HepG2 (cell line): ENCODE data around the gene GMFB. TPM values are rescaled to one million over a fixed set of nuclear protein-coding genes. Genes with fewer than 3 reads are reported as not detected.

Source experiments
- ATAC-seq: fragments of 200-7000 bp; cut with Tn5 transposase; 3 replicates; pipeline ENCODE4 v1.9.1; 2020; ENCODE audit warnings: mild to moderate bottlenecking, moderate library complexity
- BruUV-seq: library from RNA; stranded (reverse); fragments of 400-500 nt; replicated peaks from 2 replicates; lab custom pipeline; 2021; lab: Mats Ljungman, UMichigan
- CTCF ChIA-PET: fragments of 300-600 bp; formaldehyde crosslinking; extraction: SDS; loops from one replicate; lab custom pipeline; 2021; ENCODE audit warnings: low total read pairs, inconsistent platforms, low intra/inter-chr PET ratio; lab: Yijun Ruan, JAX
- POLR2A ChIA-PET: fragments of 350-600 bp; sonication (Branson Sonifier 250); formaldehyde crosslinking; loops from one replicate; lab custom pipeline; 2020; ENCODE audit warnings: antibody characterized with exemption, inconsistent platforms; lab: Yijun Ruan, JAX
- DNase-seq: peaks from one replicate; pipeline ENCODE4 v3.0.0-alpha.2; 2015; ENCODE audit warnings: low spot score
- FAIRE-seq: peaks from 3 replicates; lab custom pipeline; 2011; peaks lifted over from hg19 to GRCh38; lab: Jason Lieb, UNC
- H2AFZ ChIP-seq: one replicate; pipeline ENCODE4 v1.6.1; 2011; ENCODE audit warnings: low read length, inconsistent platforms
- H3K27ac ChIP-seq: fragments of 300-600 bp; 3 replicates; pipeline ENCODE4 v1.8.0; 2011; ENCODE audit warnings: mixed run types, mild to moderate bottlenecking, mixed read lengths, low read length, inconsistent platforms; ENCODE audit not compliant: insufficient read depth; ENCODE audit errors: extremely low read length
- H3K27me3 ChIP-seq, 2 experiments: fragments of 200-600 bp in 1 of 2; 2 replicates in 1 of 2; 3 replicates in 1 of 2; pipeline versions ENCODE4 v1.6.0 to v1.8.0; 2011; ENCODE audit warnings: low read length in 2 of 2, mild to moderate bottlenecking in 2 of 2, moderate library complexity in 2 of 2, inconsistent platforms in 1 of 2; ENCODE audit not compliant: insufficient read depth in 2 of 2, control insufficient read depth in 1 of 2
- H3K36me3 ChIP-seq, 2 experiments: fragments of 200-600 bp in 1 of 2; replicated peaks in 1 of 2; 2 replicates in 1 of 2; 3 replicates in 1 of 2; pipeline versions ENCODE4 v1.5.1 to v1.8.0; 2011; ENCODE audit warnings: low read length in 2 of 2, inconsistent platforms in 1 of 2; ENCODE audit not compliant: insufficient read depth in 2 of 2, control insufficient read depth in 1 of 2
- H3K4me1 ChIP-seq: 2 replicates; pipeline ENCODE4 v1.5.1; 2012; ENCODE audit warnings: low read length, inconsistent platforms; ENCODE audit not compliant: insufficient read depth
- H3K4me2 ChIP-seq: 2 replicates; pipeline ENCODE4 v1.6.0; 2011; ENCODE audit warnings: low read depth, low read length, inconsistent platforms
- H3K4me3 ChIP-seq, 3 experiments: fragments of 200-600 bp in 1 of 3; sonication (generic), shearing (Covaris generic) in 1 of 3; replicated peaks in 1 of 3; 2 replicates each; pipeline ENCODE4 v1.5.1; 2011 to 2016; ENCODE audit warnings: low read length in 3 of 3, inconsistent platforms in 2 of 3, low read depth in 2 of 3, mild to moderate bottlenecking in 2 of 3, control low read depth in 1 of 3, mixed read lengths in 1 of 3; ENCODE audit not compliant: insufficient read depth in 1 of 3
- H3K79me2 ChIP-seq: one replicate; pipeline ENCODE4 v1.6.1; 2011; ENCODE audit warnings: low read length, inconsistent platforms; ENCODE audit not compliant: insufficient read depth
- H3K9ac ChIP-seq: 2 replicates; pipeline ENCODE4 v1.6.0; 2011; ENCODE audit warnings: mild to moderate bottlenecking, low read depth, low read length, inconsistent platforms; ENCODE audit not compliant: insufficient read depth
- H3K9me3 ChIP-seq: 2 replicates; pipeline ENCODE4 v1.5.1; 2012; ENCODE audit warnings: mild to moderate bottlenecking, low read length
- H4K20me1 ChIP-seq: 2 replicates; pipeline ENCODE4 v1.6.0; 2011; ENCODE audit warnings: inconsistent platforms, mild to moderate bottlenecking, low read length, moderate library complexity; ENCODE audit not compliant: insufficient read depth
- BHLHE40 ChIP-seq: IDR thresholded peaks from 2 replicates; pipeline ENCODE4 v1.6.1; 2011; ENCODE audit warnings: low read length, improper control_type of control experiment
- HOXD1 ChIP-seq: sonication (generic); formaldehyde crosslinking; IDR thresholded peaks from 2 replicates; pipeline ENCODE4 v1.5.0; 2020; ENCODE audit warnings: missing genetic modification reagents
- MLXIP ChIP-seq: sonication (generic); formaldehyde crosslinking; IDR thresholded peaks from 2 replicates; pipeline ENCODE4 v1.9.0; 2021; ENCODE audit warnings: missing genetic modification reagents, borderline replicate concordance
- MTA1 ChIP-seq: sonication (generic); formaldehyde crosslinking; IDR thresholded peaks from 2 replicates; pipeline ENCODE4 v1.4.0; 2020; ENCODE audit warnings: missing genetic modification reagents, mild to moderate bottlenecking, borderline replicate concordance
- NCOA5 ChIP-seq: sonication (generic); formaldehyde crosslinking; IDR thresholded peaks from 2 replicates; pipeline ENCODE4 v1.4.0; 2020; ENCODE audit warnings: missing genetic modification reagents
- ZNF34 ChIP-seq: sonication (generic); formaldehyde crosslinking; IDR thresholded peaks from 2 replicates; pipeline ENCODE4 v1.4.0; 2020; ENCODE audit warnings: mild to moderate bottlenecking, missing genetic modification reagents, borderline replicate concordance
- ZNF557 ChIP-seq: sonication (generic); formaldehyde crosslinking; IDR thresholded peaks from 2 replicates; pipeline ENCODE4 v1.4.0; 2020; ENCODE audit warnings: missing genetic modification reagents
- ZNF720 ChIP-seq: sonication (generic); formaldehyde crosslinking; IDR thresholded peaks from 2 replicates; pipeline ENCODE4 v1.4.0; 2020; ENCODE audit warnings: missing genetic modification reagents
- ZNF737 ChIP-seq: sonication (generic); formaldehyde crosslinking; IDR thresholded peaks from 2 replicates; pipeline ENCODE4 v1.5.0; 2020; ENCODE audit warnings: missing genetic modification reagents, mild to moderate bottlenecking, borderline replicate concordance
- ZNF775 ChIP-seq: sonication (generic); formaldehyde crosslinking; IDR thresholded peaks from 2 replicates; pipeline ENCODE4 v1.4.0; 2020; ENCODE audit warnings: missing genetic modification reagents, mild to moderate bottlenecking, moderate library complexity, borderline replicate concordance
- ZNF816 ChIP-seq: sonication (generic); formaldehyde crosslinking; IDR thresholded peaks from 2 replicates; pipeline ENCODE4 v1.8.0; 2022; ENCODE audit warnings: missing genetic modification reagents, mild to moderate bottlenecking, borderline replicate concordance
- in situ Hi-C: cut with HindIII; loops from 2 replicates; pipeline ENCODE4 v1.10.0; 2017; ENCODE audit warnings: low pct_unique_long_range_greater_than_20kb; ENCODE audit not compliant: extremely low pct_ligation_motif_present
- intact Hi-C: fragments of 100-400 bp; cut with micrococcal nuclease; formaldehyde crosslinking; loops from one replicate; pipeline ENCODE4 v1.10.0; 2022; ENCODE audit not compliant: unreplicated experiment
- polyA plus RNA-seq, 8 experiments: library from polyadenylated mRNA; depleted of rRNA in 3 of 8; stranded (reverse) in 7 of 8; unstranded in 1 of 8; fragments of >200 nt; fragmentation: Illumina TruSeq in 4 of 8; extraction: Trizol in 4 of 8; gene quantifications; 2 replicates each; pipeline versions ENCODE4 v1.2.1 to v1.2.3, GENCODE V29; 2011 to 2016; ENCODE audit warnings: low read depth in 4 of 8, missing spikeins in 1 of 8, mixed read lengths in 1 of 8; ENCODE audit not compliant: insufficient read depth in 1 of 8
- total RNA-seq, 5 experiments: library from RNA; depleted of rRNA; stranded (reverse); fragments of >200 nt; fragmentation: Illumina TruSeq; extraction: Trizol; gene quantifications; 2 replicates each; pipeline ENCODE4 v1.2.3, GENCODE V29; 2016; ENCODE audit warnings: low read depth in 1 of 5
- TF ChIP-seq, protein P1 (sequence below): sonication (generic); formaldehyde crosslinking; IDR thresholded peaks from 2 replicates; pipeline ENCODE4 v1.8.0; 2022; ENCODE audit warnings: missing genetic modification reagents, mild to moderate bottlenecking, inconsistent platforms, borderline replicate concordance
- TF ChIP-seq, protein P2 (sequence below): sonication (generic); formaldehyde crosslinking; IDR thresholded peaks from 2 replicates; pipeline ENCODE4 v1.5.1; 2020; ENCODE audit warnings: mild to moderate bottlenecking, missing genetic modification reagents
- TF ChIP-seq, protein P3 (sequence below): sonication (generic); formaldehyde crosslinking; IDR thresholded peaks from 2 replicates; pipeline ENCODE4 v1.4.0; 2020; ENCODE audit warnings: missing genetic modification reagents, borderline replicate concordance

Gene GMFB
- total and polyA plus RNA-seq, 2 of the 13 experiments (the other 11 are each of a cell fraction or from before 2014, with no cell fraction given): 17.3 to 68.2 TPM

- TF ChIP-seq MLXIP (CRISPR knock-in tag): no peak
- no peak for TF ChIP-seq ZNF816 (CRISPR knock-in tag)
- TF ChIP-seq ZNF557 (CRISPR knock-in tag): no peak
- no peak for TF ChIP-seq ZNF720
- no peak for TF ChIP-seq BHLHE40
These were observed 18.1 kb downstream of the GMFB start (continued) for GRCh38 chr14:54470701-54471100.

DNA sequence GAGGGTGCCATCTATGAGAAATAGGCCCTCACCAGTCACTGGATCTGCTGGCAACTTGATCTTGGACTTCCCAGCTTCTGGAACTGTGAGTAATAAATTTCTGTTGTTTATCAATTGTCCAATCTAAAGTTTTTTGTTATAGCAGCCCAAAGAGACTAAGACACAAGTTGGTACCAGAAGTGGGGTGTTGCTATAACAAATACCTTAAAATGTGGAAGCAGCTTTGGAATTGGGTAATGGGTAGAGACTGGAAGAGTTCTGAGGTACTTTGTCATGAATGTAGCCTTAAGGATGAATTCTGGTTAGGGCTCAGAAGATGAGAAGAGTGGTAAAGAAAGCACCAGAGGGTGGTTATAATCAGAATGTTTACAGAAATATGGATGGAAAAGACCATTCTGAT, 21.5 kb downstream of the GMFB start:
- peaks cover 12% of the 10 kb centered on the region for H3K9me3 ChIP-seq
- H3K9ac ChIP-seq: no peak overlapping the region
- CTCF ChIA-PET: no interaction called here
- POLR2A ChIA-PET: no interaction called here
- H4K20me1 ChIP-seq: no peaks in the 10 kb centered on the region
- no peak overlapping the region for H3K4me3 ChIP-seq
- no peaks in the 10 kb centered on the region for H3K79me2 ChIP-seq
- no peak overlapping the region for H3K4me2 ChIP-seq
- intact Hi-C loops: no loop called here
- FAIRE-seq (no peak), DNase-seq (no peak), ATAC-seq (no peak)
- peaks cover 21% of the 10 kb centered on the region; the same call in 1 of the 2 replicates for H3K4me1 ChIP-seq
- H3K27me3 ChIP-seq: no peaks in the 10 kb centered on the region
- no peak overlapping the region for H3K27ac ChIP-seq
- no TSS peak for BruUV-seq
- in situ Hi-C loops: no loop called here
- no peak overlapping the region for H2AFZ ChIP-seq
- TF ChIP-seq, protein P1, sequence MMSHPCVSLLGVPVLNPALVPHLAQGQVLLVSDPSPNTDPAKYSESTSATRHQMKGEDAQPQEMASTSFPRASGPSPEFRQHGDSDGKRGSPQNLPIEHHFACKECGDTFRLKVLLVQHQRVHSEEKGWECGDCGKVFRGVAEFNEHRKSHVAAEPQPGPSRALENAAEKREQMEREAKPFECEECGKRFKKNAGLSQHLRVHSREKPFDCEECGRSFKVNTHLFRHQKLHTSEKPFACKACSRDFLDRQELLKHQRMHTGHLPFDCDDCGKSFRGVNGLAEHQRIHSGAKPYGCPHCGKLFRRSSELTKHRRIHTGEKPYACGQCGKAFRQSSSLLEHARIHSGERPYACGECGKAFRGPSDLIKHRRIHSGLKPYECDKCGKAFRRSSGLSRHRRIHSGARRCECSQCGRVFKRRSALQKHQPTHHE (CRISPR knock-in tag): no peak
- TF ChIP-seq, protein P2, sequence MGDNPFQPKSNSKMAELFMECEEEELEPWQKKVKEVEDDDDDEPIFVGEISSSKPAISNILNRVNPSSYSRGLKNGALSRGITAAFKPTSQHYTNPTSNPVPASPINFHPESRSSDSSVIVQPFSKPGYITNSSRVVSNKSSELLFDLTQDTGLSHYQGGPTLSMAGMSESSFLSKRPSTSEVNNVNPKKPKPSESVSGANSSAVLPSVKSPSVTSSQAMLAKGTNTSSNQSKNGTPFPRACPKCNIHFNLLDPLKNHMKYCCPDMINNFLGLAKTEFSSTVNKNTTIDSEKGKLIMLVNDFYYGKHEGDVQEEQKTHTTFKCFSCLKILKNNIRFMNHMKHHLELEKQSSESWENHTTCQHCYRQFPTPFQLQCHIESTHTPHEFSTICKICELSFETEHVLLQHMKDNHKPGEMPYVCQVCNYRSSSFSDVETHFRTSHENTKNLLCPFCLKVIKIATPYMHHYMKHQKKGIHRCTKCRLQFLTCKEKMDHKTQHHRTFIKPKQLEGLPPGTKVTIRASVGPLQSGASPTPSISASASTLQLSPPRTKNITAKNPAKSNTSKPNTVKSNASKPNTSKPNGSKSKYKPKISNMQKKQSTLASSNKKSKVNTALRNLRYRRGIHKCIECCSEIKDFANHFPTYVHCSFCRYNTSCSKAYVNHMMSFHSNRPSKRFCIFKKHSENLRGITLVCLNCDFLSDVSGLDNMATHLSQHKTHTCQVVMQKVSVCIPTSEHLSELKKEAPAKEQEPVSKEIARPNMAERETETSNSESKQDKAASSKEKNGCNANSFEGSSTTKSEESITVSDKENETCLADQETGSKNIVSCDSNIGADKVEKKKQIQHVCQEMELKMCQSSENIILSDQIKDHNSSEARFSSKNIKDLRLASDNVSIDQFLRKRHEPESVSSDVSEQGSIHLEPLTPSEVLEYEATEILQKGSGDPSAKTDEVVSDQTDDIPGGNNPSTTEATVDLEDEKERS (CRISPR knock-in tag): no peak
- TF ChIP-seq, protein P3, sequence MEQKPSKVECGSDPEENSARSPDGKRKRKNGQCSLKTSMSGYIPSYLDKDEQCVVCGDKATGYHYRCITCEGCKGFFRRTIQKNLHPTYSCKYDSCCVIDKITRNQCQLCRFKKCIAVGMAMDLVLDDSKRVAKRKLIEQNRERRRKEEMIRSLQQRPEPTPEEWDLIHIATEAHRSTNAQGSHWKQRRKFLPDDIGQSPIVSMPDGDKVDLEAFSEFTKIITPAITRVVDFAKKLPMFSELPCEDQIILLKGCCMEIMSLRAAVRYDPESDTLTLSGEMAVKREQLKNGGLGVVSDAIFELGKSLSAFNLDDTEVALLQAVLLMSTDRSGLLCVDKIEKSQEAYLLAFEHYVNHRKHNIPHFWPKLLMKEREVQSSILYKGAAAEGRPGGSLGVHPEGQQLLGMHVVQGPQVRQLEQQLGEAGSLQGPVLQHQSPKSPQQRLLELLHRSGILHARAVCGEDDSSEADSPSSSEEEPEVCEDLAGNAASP (CRISPR knock-in tag): no peak
- TF ChIP-seq HOXD1 (CRISPR knock-in tag) (no peak), ZNF557 (CRISPR knock-in tag) (no peak), ZNF737 (no peak), MTA1 (no peak), NCOA5 (CRISPR knock-in tag) (no peak), ZNF34 (CRISPR knock-in tag) (no peak), ZNF775 (CRISPR knock-in tag) (no peak)
- H3K36me3 ChIP-seq: no peaks in the 10 kb centered on the region; a peak in 1 of 5 replicates
